PC-3 (cell line): ENCODE results near the gene SEMA3D. TPM values are rescaled to one million over a fixed set of nuclear protein-coding genes. Genes with fewer than 3 reads are reported as not detected.

Source experiments
- ATAC-seq: fragments of 200-7000 bp; cut with Tn5 transposase; 2 replicates; pipeline ENCODE4 v1.9.1; 2020; ENCODE audit warnings: mild to moderate bottlenecking, moderate library complexity
- BruUV-seq: library from RNA; stranded (reverse); fragments of 400-500 nt; replicated peaks from 2 replicates; lab custom pipeline; 2021; lab: Mats Ljungman, UMichigan
- CTCF ChIA-PET: fragments of 300-600 bp; sonication (Branson Sonifier 250); formaldehyde crosslinking; loops from one replicate; lab custom pipeline; 2022; ENCODE audit warnings: antibody characterized with exemption; lab: Charles Lee
- POLR2A ChIA-PET: fragments of 300-600 bp; sonication (Branson Sonifier 250); formaldehyde crosslinking; loops from one replicate; lab custom pipeline; 2022; ENCODE audit warnings: antibody characterized with exemption; ENCODE audit not compliant: unreplicated experiment; lab: Charles Lee
- DNase-seq: peaks from one replicate; pipeline ENCODE4 v3.0.0-alpha.2; 2015
- H2AFZ ChIP-seq: fragments of 300-600 bp; sonication (generic); 2 replicates; pipeline ENCODE4 v1.6.0; 2016; ENCODE audit warnings: antibody characterized with exemption, low read length
- H3F3A ChIP-seq: fragments of 300-600 bp; sonication (generic); one replicate; pipeline ENCODE4 v1.6.0; 2017; ENCODE audit warnings: antibody characterized with exemption, low read length, control low read depth, mild to moderate bottlenecking; ENCODE audit not compliant: unreplicated experiment
- H3K27ac ChIP-seq: fragments of 300-600 bp; sonication (generic); 2 replicates; pipeline ENCODE4 v1.5.1; 2016; ENCODE audit warnings: mild to moderate bottlenecking, low read length
- H3K27me3 ChIP-seq: fragments of 300-600 bp; sonication (generic); 2 replicates; pipeline ENCODE4 v1.6.1; 2016; ENCODE audit warnings: low read length, mixed read lengths
- H3K36me3 ChIP-seq: fragments of 300-600 bp; sonication (generic); 2 replicates; pipeline ENCODE4 v1.6.1; 2016; ENCODE audit warnings: low read depth, mixed run types, low read length, mixed read lengths
- H3K4me1 ChIP-seq: fragments of 300-600 bp; sonication (generic); 2 replicates; pipeline ENCODE4 v1.5.1; 2016; ENCODE audit warnings: low read length; ENCODE audit not compliant: insufficient read depth
- H3K4me2 ChIP-seq: fragments of 300-600 bp; sonication (generic); 2 replicates; pipeline ENCODE4 v1.6.0; 2016; ENCODE audit warnings: low read length
- H3K4me3 ChIP-seq: fragments of 300-600 bp; sonication (generic); 2 replicates; pipeline ENCODE4 v1.5.1; 2016; ENCODE audit warnings: mild to moderate bottlenecking, low read length, mixed read lengths
- H3K79me2 ChIP-seq: fragments of 300-600 bp; sonication (generic); 2 replicates; pipeline ENCODE4 v1.6.1; 2017; ENCODE audit warnings: low read length, mixed read lengths
- H3K9ac ChIP-seq: fragments of 300-600 bp; sonication (generic); 2 replicates; pipeline ENCODE4 v1.6.0; 2016; ENCODE audit warnings: mild to moderate bottlenecking, low read length
- H3K9me2 ChIP-seq: fragments of 300-600 bp; sonication (generic); replicated peaks from 2 replicates; pipeline ENCODE4 v1.6.1; 2016; ENCODE audit warnings: mixed run types, low read length, mixed read lengths
- H3K9me3 ChIP-seq: fragments of 300-600 bp; sonication (generic); 2 replicates; pipeline ENCODE4 v1.6.1; 2016; ENCODE audit warnings: low read length, mixed read lengths
- H4K20me1 ChIP-seq: fragments of 300-600 bp; sonication (generic); 2 replicates; pipeline ENCODE4 v1.6.1; 2016; ENCODE audit warnings: low read length, mixed read lengths
- CTCF ChIP-seq: fragments of 300-600 bp; sonication (generic); conservative IDR thresholded peaks from 2 replicates; pipeline ENCODE4 v1.5.1; 2017; ENCODE audit warnings: antibody characterized with exemption, low read depth, mild to moderate bottlenecking, low read length
- EZH2 ChIP-seq: fragments of 300-600 bp; sonication (generic); IDR thresholded peaks from one replicate; pipeline ENCODE4 v1.6.1; 2017; ENCODE audit warnings: antibody characterized with exemption, mild to moderate bottlenecking, low read length; ENCODE audit not compliant: unreplicated experiment
- EZH2phosphoT487 ChIP-seq: fragments of 300-600 bp; sonication (generic); IDR thresholded peaks from 2 replicates; pipeline ENCODE4 v1.6.1; 2018; ENCODE audit warnings: mild to moderate bottlenecking, antibody characterized with exemption, low read length, borderline replicate concordance
- intact Hi-C: fragments of 100-400 bp; cut with micrococcal nuclease; formaldehyde crosslinking; loops from 2 replicates; pipeline ENCODE4 v1.9.0; 2023
- total RNA-seq: library from RNA; depleted of rRNA; stranded (reverse); fragments of >200 nt; gene quantifications from 2 replicates; pipeline ENCODE4 v1.2.3, GENCODE V29; 2014

SEMA3D gene
- total RNA-seq, 1 experiment from 2014 or later, result 4.8 TPM

- no peaks in the 10 kb centered on the region for H3K9me3 ChIP-seq
- no peak overlapping the region for H3K4me3 ChIP-seq
- H3K4me2 ChIP-seq, result no peak overlapping the region
- BruUV-seq, result no TSS peak
- peaks cover 14% of the 10 kb centered on the region for H3K4me1 ChIP-seq
- no peak overlapping the region for H3K9ac ChIP-seq
- no peak for TF ChIP-seq EZH2phosphoT487
- TF ChIP-seq EZH2, result no peak
- TF ChIP-seq CTCF, result no peak
- H3K36me3 ChIP-seq, result no peaks in the 10 kb centered on the region
- no peaks in the 10 kb centered on the region for H3K9me2 ChIP-seq
- POLR2A ChIA-PET, result no interaction called here
- DNase-seq, result no peak
- no peak overlapping the region for H2AFZ ChIP-seq
- CTCF ChIA-PET, result no interaction called here
- H3K27ac ChIP-seq, result no peak overlapping the region
- no peak for ATAC-seq
- no peaks in the 10 kb centered on the region for H3K79me2 ChIP-seq
- intact Hi-C loops, result loop anchor here (5.0 kb wide), 1 partner anchor 42 kb away; no protein-coding TSS in a partner anchor
- H4K20me1 ChIP-seq, result no peaks in the 10 kb centered on the region
- no peaks in the 10 kb centered on the region for H3K27me3 ChIP-seq
- no peaks in the 10 kb centered on the region for H3F3A ChIP-seq
Observed at GRCh38 chr7:85119934-85120333, 66.9 kb downstream of the SEMA3D start.

- no peaks in the 10 kb centered on the region for H4K20me1 ChIP-seq
- peaks cover 37% of the 10 kb centered on the region for H3K4me1 ChIP-seq
- H3K9me3 ChIP-seq, result no peaks in the 10 kb centered on the region
- peak overlapping the region; percentile 52 for H3K27ac ChIP-seq
- intact Hi-C loops, result loop anchor here (5.0 kb wide), 1 partner anchor 46 kb away; no protein-coding TSS in a partner anchor
- no TSS peak for BruUV-seq
- ATAC-seq (peak; percentile 62), DNase-seq (peak; percentile 42)
- CTCF ChIA-PET, result no interaction called here
- POLR2A ChIA-PET, result no interaction called here
- no peaks in the 10 kb centered on the region for H3K36me3 ChIP-seq
- H3K79me2 ChIP-seq, result no peaks in the 10 kb centered on the region
- no peak for TF ChIP-seq EZH2
- TF ChIP-seq CTCF, result no peak
- TF ChIP-seq EZH2phosphoT487, result no peak
- H3K9ac ChIP-seq, result no peak overlapping the region
- H3K27me3 ChIP-seq, result no peaks in the 10 kb centered on the region
- peak overlapping the region; percentile 48 for H3K4me2 ChIP-seq
- no peak overlapping the region for H2AFZ ChIP-seq
- H3K4me3 ChIP-seq, result peak overlapping the region; percentile 14; the same call in 1 of the 2 replicates
- H3F3A ChIP-seq, result no peaks in the 10 kb centered on the region
- H3K9me2 ChIP-seq, result no peaks in the 10 kb centered on the region
Observed at GRCh38 chr7:85115862-85116261, 71.0 kb downstream of the SEMA3D start.

- TF ChIP-seq EZH2phosphoT487 (no peak), EZH2 (no peak), CTCF (no peak)
- BruUV-seq, result no TSS peak
- CTCF ChIA-PET, result no interaction called here
- H3K27me3 ChIP-seq, result no peaks in the 10 kb centered on the region
- H3K27ac ChIP-seq, result peak overlapping the region; percentile 52
- intact Hi-C loops, result loop anchor here (5.0 kb wide), 1 partner anchor 47 kb away; no protein-coding TSS in a partner anchor
- POLR2A ChIA-PET, result interaction anchor here (0.6 kb wide), 1 partner anchor 70 kb away, joined by 34 read pairs; no protein-coding TSS in a partner anchor
- no peaks in the 10 kb centered on the region for H4K20me1 ChIP-seq
- ATAC-seq (peak; percentile 88), DNase-seq (peak; percentile 73)
- no peaks in the 10 kb centered on the region for H3K36me3 ChIP-seq
- H3K4me1 ChIP-seq, result peaks cover 37% of the 10 kb centered on the region
- H2AFZ ChIP-seq, result no peak overlapping the region
- H3F3A ChIP-seq, result no peaks in the 10 kb centered on the region
- no peaks in the 10 kb centered on the region for H3K79me2 ChIP-seq
- H3K9me3 ChIP-seq, result no peaks in the 10 kb centered on the region
- no peaks in the 10 kb centered on the region for H3K9me2 ChIP-seq
- peak overlapping the region; percentile 48 for H3K4me2 ChIP-seq
- no peak overlapping the region for H3K9ac ChIP-seq
- H3K4me3 ChIP-seq, result peak overlapping the region; percentile 14; the same call in 1 of the 2 replicates
Observed at GRCh38 chr7:85115006-85115405, 71.8 kb downstream of the SEMA3D start.
